HG02884 (cell line): Measurements from ENCODE around the gene MLXIP.

Experiments used
- ATAC-seq: cut with Tn5 transposase; IDR thresholded peaks from one replicate; pipeline ENCODE4 v1.9.1; 2021; ENCODE audit warnings: mild to moderate bottlenecking, moderate library complexity; ENCODE audit not compliant: unreplicated experiment

Gene MLXIP

GRCh38 chr12:122079033-122079531, 526 bp downstream of the MLXIP start:
- no peak for ATAC-seq

DNA sequence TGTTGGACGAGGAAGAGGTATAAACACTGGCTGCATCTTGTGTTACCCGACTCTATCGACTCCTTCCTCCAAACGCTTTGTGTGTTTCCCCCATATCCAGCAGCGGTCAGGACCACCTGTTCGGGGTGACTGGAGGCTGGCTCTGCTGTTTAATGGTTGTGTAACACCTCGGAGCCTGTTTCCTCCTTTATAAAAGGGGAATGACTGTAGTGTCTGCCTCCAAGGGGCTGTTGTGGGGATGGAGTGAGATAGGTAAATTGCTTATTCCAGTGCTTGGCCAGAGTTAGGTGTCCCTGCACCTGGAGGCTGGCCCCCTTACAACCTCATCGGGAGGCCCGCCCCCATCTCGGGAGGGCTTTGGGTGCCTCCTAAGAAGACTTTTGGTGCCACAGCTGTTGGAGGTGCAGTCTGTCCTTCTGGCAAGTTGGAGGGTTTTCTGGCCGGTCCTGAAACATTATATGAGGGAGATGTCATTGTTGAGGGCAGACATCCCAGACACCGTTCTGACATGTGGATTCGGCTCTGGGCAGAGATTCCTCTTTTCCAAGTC, 1.1 kb downstream of the MLXIP start:
- no peak for ATAC-seq

- ATAC-seq = no peak
Observed at GRCh38 chr12:122080149-122081082, 1.9 kb downstream of the MLXIP start.

- ATAC-seq = no peak
Observed at GRCh38 chr12:122081083-122081696, 2.6 kb downstream of the MLXIP start.

DNA sequence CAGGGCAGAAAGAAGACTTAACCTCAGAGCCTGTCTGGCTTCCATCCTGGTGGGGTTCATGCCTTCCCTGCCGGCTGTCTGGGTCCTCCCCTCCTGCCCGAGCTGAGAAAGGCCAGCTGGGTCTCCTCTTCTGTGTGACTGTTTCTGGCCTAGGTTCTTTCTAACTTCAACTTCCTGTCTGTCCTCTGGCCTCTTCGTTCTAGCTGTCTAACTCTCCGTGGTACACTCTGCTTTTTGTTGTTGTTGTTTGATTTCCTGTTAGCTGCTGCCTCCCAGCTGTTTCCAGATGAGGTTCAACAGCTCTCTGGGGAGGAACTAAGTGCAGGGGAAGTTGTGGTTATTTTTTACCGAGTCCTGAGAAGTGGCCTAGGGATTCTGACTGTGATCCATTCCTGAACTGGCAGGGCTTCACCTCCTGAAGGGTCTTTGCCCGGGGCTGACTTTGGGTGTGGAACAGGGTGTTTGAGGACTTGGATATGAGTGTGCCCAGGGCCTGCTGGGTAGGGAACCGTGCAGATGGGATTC, 3.2 kb downstream of the MLXIP start:
- no peak for ATAC-seq

GRCh38 chr12:122082621-122083356, 4.2 kb downstream of the MLXIP start:
- no peak for ATAC-seq

DNA sequence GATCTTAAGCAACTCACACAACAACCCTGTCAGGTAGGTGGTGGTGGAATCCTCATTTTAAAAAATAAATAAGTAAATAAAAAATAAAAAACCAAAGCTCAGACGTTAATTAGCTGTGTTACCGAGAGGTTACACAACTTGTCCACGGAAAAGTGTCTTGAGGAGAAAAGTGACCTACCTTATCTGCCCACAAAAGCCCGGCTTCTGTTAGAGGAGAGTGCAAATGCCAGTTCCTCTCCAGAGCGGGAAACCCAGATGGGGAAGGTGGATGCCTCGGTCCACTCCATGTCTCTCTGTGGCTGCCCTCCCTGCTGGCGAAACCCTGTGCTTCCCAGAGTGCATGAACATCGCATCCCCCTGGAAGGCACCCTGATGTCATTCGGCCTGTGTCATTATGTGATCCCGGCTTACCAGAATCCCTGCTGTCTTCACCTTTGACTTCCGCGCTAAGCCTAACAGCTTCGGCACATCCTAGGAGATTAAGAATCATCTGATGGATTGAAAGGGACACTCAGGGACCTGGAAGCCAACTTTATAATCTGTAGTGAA, 6.4 kb downstream of the MLXIP start:
- no peak for ATAC-seq

- no peak for ATAC-seq
Observed at GRCh38 chr12:122085591-122085990, 7.0 kb downstream of the MLXIP start.

DNA sequence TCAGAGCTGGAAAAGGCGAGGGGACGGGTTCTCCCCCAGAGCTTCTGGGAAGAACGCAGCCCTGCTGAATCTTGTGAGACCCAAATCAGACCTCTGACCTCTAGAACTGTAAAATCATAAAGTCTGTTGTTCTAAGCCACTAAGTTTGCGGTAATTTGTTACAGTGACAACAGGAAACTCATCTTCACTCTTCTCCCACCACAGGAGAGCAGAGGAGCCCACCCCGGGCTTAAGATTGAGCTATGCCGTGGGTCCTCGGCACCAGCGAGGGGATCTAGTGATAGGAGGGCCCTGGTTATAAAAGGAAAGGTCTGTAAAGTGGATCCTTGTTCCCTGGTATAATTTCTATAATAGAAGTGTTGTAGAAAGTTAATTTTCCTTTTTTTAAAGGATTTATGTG, 7.6 kb downstream of the MLXIP start:
- no peak for ATAC-seq

DNA sequence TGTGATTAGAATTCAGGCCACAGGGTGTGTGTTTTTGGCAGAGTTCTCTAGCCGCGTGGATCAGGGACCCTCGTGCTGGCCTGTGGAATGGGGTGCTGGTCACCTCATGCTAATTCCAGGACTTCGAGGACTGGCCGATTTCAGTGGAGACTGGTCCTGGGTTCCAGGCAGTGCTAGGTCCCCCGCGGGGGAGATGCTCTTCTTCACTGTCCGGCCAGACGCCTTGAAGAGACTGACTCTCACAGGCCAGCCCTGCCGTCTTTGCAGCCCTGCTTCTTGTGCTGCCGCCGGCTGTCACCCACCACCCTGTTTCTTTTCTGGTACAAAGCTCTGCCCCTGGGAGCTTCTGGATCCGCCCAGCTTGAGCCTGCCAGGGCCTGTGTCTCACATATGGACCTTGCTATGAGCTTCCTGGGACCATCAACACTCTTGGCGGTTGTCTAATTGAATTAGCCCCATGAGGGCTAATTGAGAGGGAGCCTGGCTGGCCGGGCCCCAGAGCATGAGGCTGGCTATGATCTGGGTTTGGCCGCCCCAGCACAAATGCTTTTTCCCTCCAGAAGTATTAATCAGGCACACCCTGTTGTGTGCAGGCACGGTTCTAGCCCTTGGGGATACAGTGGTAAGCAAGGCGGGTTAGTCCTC, 8.2 kb downstream of the MLXIP start:
- no peak for ATAC-seq

- ATAC-seq = no peak
Observed at GRCh38 chr12:122087431-122088178, 9.0 kb downstream of the MLXIP start.

GRCh38 chr12:122088179-122088810, 9.7 kb downstream of the MLXIP start:
- no peak for ATAC-seq

GRCh38 chr12:122089077-122089476, 10.5 kb downstream of the MLXIP start:
- ATAC-seq = no peak

GRCh38 chr12:122090759-122091515, 12.4 kb downstream of the MLXIP start:
- ATAC-seq = no peak

- no peak for ATAC-seq
Observed at GRCh38 chr12:122093098-122093883, 14.7 kb downstream of the MLXIP start.

DNA sequence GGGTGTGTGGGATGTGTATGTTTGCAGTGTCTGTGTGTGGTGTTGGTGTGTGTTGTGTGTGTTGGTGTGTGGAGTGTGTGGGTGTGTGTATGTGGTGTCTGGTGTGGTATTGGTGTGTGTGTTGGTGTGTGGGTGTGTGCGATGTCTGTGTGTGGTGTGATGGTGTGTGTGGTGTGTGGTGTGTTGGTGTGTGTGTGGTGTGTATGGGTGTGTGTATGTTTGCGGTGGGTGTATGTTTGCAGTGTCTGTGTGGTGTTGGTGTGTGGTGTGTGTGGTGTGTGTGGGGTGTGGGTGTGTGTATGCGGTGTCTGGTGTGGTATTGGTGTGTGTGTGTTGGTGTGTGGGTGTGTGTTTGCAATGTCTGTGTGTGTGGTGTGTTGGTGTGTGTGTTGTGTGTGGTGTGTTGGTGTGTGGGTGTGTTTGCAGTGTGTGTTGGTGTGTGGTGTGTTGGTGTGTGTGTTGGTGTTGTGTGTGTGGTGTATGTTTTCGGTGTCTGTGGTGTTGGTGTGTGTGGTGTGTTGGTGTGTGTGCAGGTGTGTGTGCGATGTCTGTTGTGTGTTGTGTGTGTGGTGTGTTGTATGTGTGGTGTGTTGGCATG, 15.7 kb downstream of the MLXIP start:
- ATAC-seq = no peak
